GM11168 (cell line): ENCODE results near the gene ARSA.
"Not testable (repeated sequence)": the region's sequence is repeated elsewhere in the genome, so short reads cannot be mapped to it uniquely, and the experiment has no call there.

Experiments
- in situ Hi-C: fragments of 300-500 bp; cut with MboI; formaldehyde crosslinking; loops from one replicate; pipeline ENCODE4 v1.12.0; 2022; ENCODE audit warnings: low sequenced_read_pairs; ENCODE audit not compliant: unreplicated experiment

ARSA gene

GRCh38 chr22:50624347-50625130 lies 3.4 kb downstream of the ARSA start:
- in situ Hi-C loops: loop anchor here (5.0 kb wide), 1 partner anchor 112 kb away; no protein-coding TSS in a partner anchor

- in situ Hi-C loops: loop anchor here (5.0 kb wide), 1 partner anchor 111 kb away; no protein-coding TSS in a partner anchor
Measured at GRCh38 chr22:50622723-50623327, 5.1 kb downstream of the ARSA start.

GRCh38 chr22:50621948-50622722 lies 5.8 kb downstream of the ARSA start:
- in situ Hi-C loops: loop anchor here (5.0 kb wide), 1 partner anchor 110 kb away; no protein-coding TSS in a partner anchor

- in situ Hi-C loops: loop anchor here (5.0 kb wide), 1 partner anchor 109 kb away; no protein-coding TSS in a partner anchor
Measured at GRCh38 chr22:50621356-50621880, 6.5 kb downstream of the ARSA start.

GRCh38 chr22:50620593-50621355 lies 7.2 kb downstream of the ARSA start:
- in situ Hi-C loops: loop anchor here (5.0 kb wide), 1 partner anchor 108 kb away; no protein-coding TSS in a partner anchor

GRCh38 chr22:50614296-50614695 lies 13.7 kb downstream of the ARSA start:
- in situ Hi-C loops: not testable (repeated sequence)

GRCh38 chr22:50613291-50613981 lies 14.5 kb downstream of the ARSA start:
- in situ Hi-C loops: no loop called here

- in situ Hi-C loops: no loop called here
Measured at GRCh38 chr22:50612528-50613221, 15.3 kb downstream of the ARSA start.

GRCh38 chr22:50612168-50612527 lies 15.8 kb downstream of the ARSA start:
- in situ Hi-C loops: no loop called here

GRCh38 chr22:50611341-50612060 lies 16.5 kb downstream of the ARSA start:
- in situ Hi-C loops: no loop called here

GRCh38 chr22:50610581-50610980 lies 17.4 kb downstream of the ARSA start:
- in situ Hi-C loops: no loop called here

GRCh38 chr22:50610041-50610451 lies 17.9 kb downstream of the ARSA start:
- in situ Hi-C loops: no loop called here

- in situ Hi-C loops: no loop called here
Measured at GRCh38 chr22:50609599-50609998, 18.4 kb downstream of the ARSA start.

- in situ Hi-C loops: no loop called here
Measured at GRCh38 chr22:50608996-50609395, 19.0 kb downstream of the ARSA start.

- in situ Hi-C loops: not testable (repeated sequence)
Measured at GRCh38 chr22:50608058-50608840, 19.7 kb downstream of the ARSA start.

GRCh38 chr22:50607659-50608020 lies 20.3 kb downstream of the ARSA start:
- in situ Hi-C loops: no loop called here

- in situ Hi-C loops: no loop called here
Measured at GRCh38 chr22:50606946-50607658, 20.9 kb downstream of the ARSA start.
